ENCODE measurements around the gene BBX.
"Not testable (repeated sequence)": the region's sequence is repeated elsewhere in the genome, so short reads cannot be mapped to it uniquely, and the experiment has no call there.

The BBX gene

DNA sequence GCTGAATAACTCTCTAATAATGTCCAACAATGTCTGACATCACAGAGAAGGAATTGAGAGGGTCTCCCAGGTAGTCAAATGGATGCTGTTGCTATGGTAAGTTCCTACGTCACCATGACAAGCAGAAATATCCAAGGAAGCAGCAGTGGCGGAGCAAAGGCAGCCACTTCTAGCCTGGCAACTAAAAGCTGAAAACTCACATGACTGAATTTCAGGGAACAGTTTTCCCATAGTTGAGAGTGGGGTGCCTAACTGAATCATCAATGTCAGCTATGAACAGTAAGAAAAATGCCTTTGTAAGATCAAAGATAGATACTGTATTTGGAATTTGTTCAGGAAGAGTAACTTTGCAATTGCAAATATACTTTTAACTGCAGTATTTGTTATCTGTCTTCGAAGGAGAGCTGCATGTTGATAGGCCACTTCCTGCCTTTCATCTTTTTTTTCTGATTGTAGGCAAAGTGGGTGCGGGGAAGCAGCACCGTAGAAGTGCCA lies 161.7 kb downstream of the BBX start:
- Histone ChIP-seq H4K20me1 (peaks cover 40% of the 10 kb centered on the region), H3K9ac (no peak overlapping the region), H3K9me3 (no peaks in the 10 kb centered on the region), H3K4me3 (no peak overlapping the region), H3K27me3 (no peaks in the 10 kb centered on the region), H3K4me2 (peak overlapping the region; percentile 65), H3K36me3 (peaks cover 6% of the 10 kb centered on the region; the same call in 1 of the 2 replicates), H3K4me1 (peaks cover 27% of the 10 kb centered on the region), H3K27ac (no peak overlapping the region)
- no peak for TF ChIP-seq Cebpa-rat (IDR thresholded peaks at IDR 0.05)

DNA sequence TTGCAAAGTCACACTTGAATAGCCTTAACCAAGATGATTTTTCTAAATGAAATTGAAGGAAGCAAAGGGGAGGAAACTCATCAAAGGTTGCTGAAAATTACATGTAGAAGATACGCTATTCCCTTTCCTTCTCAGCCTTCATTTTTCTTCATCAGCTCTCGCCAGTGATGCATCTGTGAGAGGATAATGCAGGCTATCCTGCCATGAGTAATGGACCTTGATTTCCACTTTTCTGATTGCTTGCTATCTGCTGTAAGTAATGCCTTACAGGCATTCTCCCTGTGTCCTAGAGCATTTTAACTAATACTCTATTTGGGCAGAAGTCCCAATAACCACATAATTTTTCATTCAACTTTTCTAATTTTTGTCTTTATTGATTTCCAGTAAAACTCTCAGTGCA lies 162.6 kb downstream of the BBX start:
- H3K4me3 ChIP-seq, result no peak overlapping the region
- H3K36me3 ChIP-seq, result no peaks in the 10 kb centered on the region; the same call in 1 of the 2 replicates
- H4K20me1 ChIP-seq, result peaks cover 49% of the 10 kb centered on the region
- no peaks in the 10 kb centered on the region for H3K9me3 ChIP-seq
- peak overlapping the region; percentile 65 for H3K4me2 ChIP-seq
- no peak overlapping the region for H3K9ac ChIP-seq
- H3K4me1 ChIP-seq, result peaks cover 27% of the 10 kb centered on the region
- no peak for TF ChIP-seq Cebpa-rat (IDR thresholded peaks at IDR 0.05)
- H3K27me3 ChIP-seq, result no peaks in the 10 kb centered on the region
- no peak overlapping the region for H3K27ac ChIP-seq

DNA sequence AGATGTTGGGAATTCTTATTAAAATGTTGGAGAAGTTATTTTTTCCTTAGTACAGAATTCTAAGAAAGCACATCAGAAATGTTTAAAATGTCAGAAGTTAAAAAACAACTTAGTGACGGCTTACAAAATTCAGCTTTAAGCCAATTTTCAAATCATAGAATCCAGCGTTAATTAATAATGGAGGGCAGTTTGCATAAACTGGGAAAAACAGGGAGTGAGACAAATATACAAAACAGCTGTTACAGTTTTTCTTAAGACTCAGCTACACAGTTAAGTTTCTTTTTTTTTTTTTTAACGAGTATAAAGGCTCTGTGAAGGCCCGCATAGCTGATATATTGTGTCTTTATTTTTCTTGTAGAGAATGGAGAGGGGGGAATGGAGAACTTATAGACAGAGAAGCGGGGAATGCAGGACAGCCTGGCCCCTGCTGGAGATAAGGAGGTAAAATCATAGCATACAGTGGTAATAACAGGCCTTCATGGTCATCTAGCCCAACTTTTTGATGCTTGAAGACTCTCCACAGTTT lies 164.4 kb downstream of the BBX start:
- Histone ChIP-seq H3K9ac (no peak overlapping the region), H3K27ac (no peak overlapping the region), H4K20me1 (peaks cover 50% of the 10 kb centered on the region), H3K9me3 (no peaks in the 10 kb centered on the region), H3K4me1 (peaks cover 27% of the 10 kb centered on the region), H3K4me2 (no peak overlapping the region), H3K36me3 (no peaks in the 10 kb centered on the region; the same call in 1 of the 2 replicates), H3K27me3 (no peaks in the 10 kb centered on the region), H3K4me3 (no peak overlapping the region)
- TF ChIP-seq Cebpa-rat (IDR thresholded peaks at IDR 0.05), result no peak

DNA sequence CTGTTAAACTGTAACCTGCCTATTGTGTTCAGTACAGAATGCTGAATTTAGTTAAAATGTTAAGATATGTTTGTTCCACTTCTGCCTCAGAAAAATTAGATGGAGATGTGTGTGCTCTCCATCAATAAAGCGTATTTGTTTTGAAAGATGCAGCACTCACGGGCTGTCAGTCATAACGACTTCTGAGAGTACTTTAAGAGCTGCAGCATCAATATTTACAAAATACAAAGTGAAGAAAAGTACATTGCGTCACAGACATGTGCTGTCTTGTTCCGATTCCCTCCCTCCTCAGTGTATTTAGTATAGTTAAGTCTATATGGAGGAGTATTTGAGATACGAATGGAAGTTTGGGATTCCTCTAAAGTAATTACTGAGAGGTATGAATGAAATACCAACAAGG lies 166.6 kb downstream of the BBX start:
- Histone ChIP-seq H3K27ac (no peak overlapping the region), H3K9ac (no peak overlapping the region), H3K9me3 (no peaks in the 10 kb centered on the region), H3K27me3 (no peaks in the 10 kb centered on the region), H4K20me1 (peaks cover 32% of the 10 kb centered on the region), H3K4me1 (peaks cover 22% of the 10 kb centered on the region), H3K4me2 (no peak overlapping the region), H3K36me3 (no peaks in the 10 kb centered on the region; the same call in 1 of the 2 replicates), H3K4me3 (no peak overlapping the region)
- no peak for TF ChIP-seq Cebpa-rat (IDR thresholded peaks at IDR 0.05)

DNA sequence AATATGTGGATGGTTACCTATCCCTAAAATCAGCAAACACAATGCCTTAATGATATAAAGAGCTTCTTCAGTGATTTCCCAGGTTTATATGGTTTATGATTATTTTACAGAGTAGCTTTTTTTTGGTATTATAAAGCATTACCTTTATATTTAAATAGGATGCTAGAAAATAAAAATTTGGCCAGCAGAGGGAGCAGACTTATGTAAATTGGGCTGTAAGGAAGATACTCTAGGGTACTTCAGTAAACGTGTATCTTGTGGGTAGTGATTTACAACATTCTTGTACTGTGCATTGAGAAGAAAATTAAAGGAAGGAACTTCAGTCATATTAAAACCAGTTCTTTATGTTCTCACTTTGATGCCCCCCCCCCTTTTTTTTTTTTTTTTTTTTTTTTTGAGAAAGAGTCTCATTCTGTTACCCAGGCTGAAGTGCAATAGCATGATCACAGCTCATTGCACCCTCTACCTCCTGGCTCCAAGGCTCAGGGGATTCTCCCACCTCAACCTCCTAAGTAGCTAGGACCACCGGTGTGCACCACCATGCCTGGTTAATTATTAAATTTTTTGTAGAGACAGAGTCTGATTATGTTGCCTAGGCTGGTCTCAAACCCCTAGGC lies 167.9 kb downstream of the BBX start:
- no peak overlapping the region for H3K4me2 ChIP-seq
- H3K9me3 ChIP-seq, result no peaks in the 10 kb centered on the region
- peaks cover 9% of the 10 kb centered on the region for H3K4me1 ChIP-seq
- TF ChIP-seq Cebpa-rat (IDR thresholded peaks at IDR 0.05), result no peak
- H4K20me1 ChIP-seq, result peaks cover 19% of the 10 kb centered on the region
- no peaks in the 10 kb centered on the region for H3K27me3 ChIP-seq
- no peak overlapping the region for H3K9ac ChIP-seq
- no peaks in the 10 kb centered on the region; the same call in 1 of the 2 replicates for H3K36me3 ChIP-seq
- H3K4me3 ChIP-seq, result no peak overlapping the region
- H3K27ac ChIP-seq, result no peak overlapping the region

DNA sequence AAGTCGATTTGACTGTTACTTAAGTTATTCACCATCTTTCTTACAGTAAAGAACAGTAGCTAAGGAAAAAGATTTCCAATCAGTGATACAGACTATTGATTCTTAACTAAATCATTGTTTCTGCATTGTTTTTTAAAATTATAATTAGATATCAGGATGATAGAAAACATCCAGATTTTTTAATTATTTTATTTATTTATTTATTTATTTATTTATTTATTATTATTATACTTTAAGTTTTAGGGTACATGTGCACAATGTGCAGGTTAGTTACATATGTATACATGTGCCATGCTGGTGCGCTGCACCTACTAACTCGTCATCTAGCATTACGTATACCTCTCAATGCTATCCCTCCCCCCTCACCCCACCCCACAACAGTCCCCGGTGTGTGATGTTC lies 169.2 kb downstream of the BBX start:
- H3K9me3 ChIP-seq, H3K27me3 ChIP-seq, H3K4me2 ChIP-seq, H3K4me3 ChIP-seq, H3K27ac ChIP-seq, H3K4me1 ChIP-seq, H3K36me3 ChIP-seq, H3K9ac ChIP-seq: not testable (repeated sequence)
- peaks cover 19% of the 10 kb centered on the region for H4K20me1 ChIP-seq

DNA sequence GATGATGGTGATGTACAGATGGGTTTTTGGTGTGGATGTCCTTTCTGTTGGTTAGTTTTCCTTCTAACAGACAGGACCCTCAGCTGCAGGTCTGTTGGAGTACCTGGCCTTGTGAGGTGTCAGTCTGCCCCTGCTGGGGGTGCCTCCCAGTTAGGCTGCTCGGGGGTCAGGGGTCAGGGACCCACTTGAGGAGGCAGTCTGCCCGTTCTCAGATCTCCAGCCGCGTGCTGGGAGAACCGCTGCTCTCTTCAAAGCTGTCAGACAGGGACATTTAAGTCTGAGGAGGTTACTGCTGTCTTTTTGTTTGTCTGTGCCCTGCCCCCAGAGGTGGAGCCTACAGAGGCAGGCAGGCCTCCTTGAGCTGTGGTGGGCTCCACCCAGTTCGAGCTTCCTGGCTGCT lies 174.6 kb downstream of the BBX start:
- not testable (repeated sequence) for H3K9me3 ChIP-seq, H3K4me1 ChIP-seq, H3K27ac ChIP-seq, H3K4me2 ChIP-seq, H3K9ac ChIP-seq, H4K20me1 ChIP-seq, H3K36me3 ChIP-seq, H3K27me3 ChIP-seq
- H3K4me3 ChIP-seq, result peak overlapping the region; percentile 54; the same call in 1 of the 2 replicates

DNA sequence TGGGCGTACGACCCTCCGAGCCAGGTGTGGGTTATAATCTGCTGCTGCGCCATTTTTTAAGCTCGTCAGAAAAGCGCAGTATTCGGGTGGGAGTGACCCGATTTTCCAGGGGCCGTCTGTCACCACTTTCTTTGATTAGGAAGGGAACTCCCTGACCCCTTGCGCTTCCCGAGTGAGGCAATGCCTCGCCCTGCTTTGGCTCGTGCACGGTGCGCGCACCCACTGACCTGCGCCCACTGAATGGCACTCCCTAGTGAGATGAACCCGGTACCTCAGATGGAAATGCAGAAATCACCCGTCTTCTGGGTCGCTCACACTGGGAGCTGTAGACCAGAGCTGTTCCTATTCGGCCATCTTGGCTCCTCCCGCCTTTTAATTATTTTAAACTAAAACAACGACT lies 175.1 kb downstream of the BBX start:
- Histone ChIP-seq H3K4me3 (peak overlapping the region; percentile 54; the same call in 1 of the 2 replicates), H3K4me2 (peak overlapping the region; percentile 26; the same call in 1 of the 2 replicates), H3K9ac (peak overlapping the region; percentile 19; the same call in 1 of the 2 replicates)
- H3K9me3 ChIP-seq, H3K27ac ChIP-seq, H3K27me3 ChIP-seq, H3K36me3 ChIP-seq, H3K4me1 ChIP-seq, H4K20me1 ChIP-seq: not testable (repeated sequence)

DNA sequence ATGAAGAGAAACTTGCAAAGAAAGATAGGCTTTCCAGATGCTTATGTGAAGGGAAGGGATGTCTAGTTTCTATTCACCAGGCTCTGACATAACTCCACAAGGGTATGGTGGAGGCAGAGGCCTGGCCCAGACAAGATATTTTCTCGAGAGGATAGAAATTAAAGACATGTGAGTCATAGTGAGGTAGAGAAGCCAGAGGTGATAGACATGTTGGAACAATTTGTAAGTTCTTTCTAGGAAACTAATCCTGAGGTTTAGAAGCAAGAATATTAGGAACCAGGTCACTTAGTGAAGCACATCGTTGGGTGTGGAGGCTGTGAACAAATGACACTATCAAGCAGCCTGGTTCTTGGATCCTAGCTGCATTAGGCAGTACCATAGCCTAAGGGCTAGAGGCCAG lies 176.9 kb downstream of the BBX start:
- no peak for TF ChIP-seq Cebpa-rat (IDR thresholded peaks at IDR 0.05)
- Histone ChIP-seq H4K20me1 (peaks cover 20% of the 10 kb centered on the region), H3K9me3 (no peaks in the 10 kb centered on the region), H3K4me2 (no peak overlapping the region), H3K4me1 (no peaks in the 10 kb centered on the region), H3K4me3 (no peak overlapping the region), H3K27ac (no peak overlapping the region), H3K27me3 (no peaks in the 10 kb centered on the region), H3K9ac (no peak overlapping the region), H3K36me3 (peaks cover 10% of the 10 kb centered on the region; the same call in 1 of the 2 replicates)

DNA sequence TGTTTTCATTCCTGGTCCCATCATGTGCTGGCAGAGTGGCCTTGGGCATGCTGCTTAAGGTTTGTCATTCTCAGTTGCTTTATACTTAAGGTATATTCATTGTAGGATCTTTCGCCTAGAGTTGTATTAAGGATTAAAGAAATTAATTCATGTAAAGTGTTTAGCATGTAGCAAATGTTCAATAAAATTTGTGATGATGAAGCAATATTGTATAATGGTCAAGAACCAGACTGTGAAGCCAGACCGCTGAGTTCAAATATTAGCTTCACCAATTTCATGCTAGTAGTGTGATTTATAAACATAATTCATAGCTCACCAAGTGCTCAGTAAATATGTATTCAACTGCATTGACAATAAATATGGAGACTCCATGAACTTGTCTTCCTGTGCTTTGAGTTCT lies 178.5 kb downstream of the BBX start:
- Histone ChIP-seq H3K4me1 (no peaks in the 10 kb centered on the region), H3K4me2 (no peak overlapping the region), H3K36me3 (peaks cover 10% of the 10 kb centered on the region; the same call in 1 of the 2 replicates), H4K20me1 (peaks cover 36% of the 10 kb centered on the region), H3K27me3 (no peaks in the 10 kb centered on the region), H3K27ac (no peak overlapping the region), H3K9ac (no peak overlapping the region), H3K4me3 (no peak overlapping the region), H3K9me3 (no peaks in the 10 kb centered on the region)
- no peak for TF ChIP-seq Cebpa-rat (IDR thresholded peaks at IDR 0.05)

Data from BLaER1 (cell line).